NOMO-1 treated with DMSO at 0.1 percent for 48 hours (cell line): ENCODE data around the gene RUNX1.
A peak's percentile ranks its signal among the peaks of the same experiment; 100 is the strongest.
"Not testable (repeated sequence)": the region's sequence is repeated elsewhere in the genome, so short reads cannot be mapped to it uniquely, and the experiment has no call there.

Experiments used
- DNase-seq: peaks from one replicate; lab custom pipeline; 2025; ENCODE audit not compliant: unreplicated experiment; lab: John Stamatoyannopoulos, UW

Gene RUNX1

GRCh38 chr21:34994766-34995631 lies 54.1 kb downstream of the RUNX1 start:
- peak; percentile 80 for DNase-seq

GRCh38 chr21:34993521-34993921 lies 55.6 kb downstream of the RUNX1 start:
- DNase-seq: not testable (repeated sequence)

- no peak for DNase-seq
Observed at GRCh38 chr21:34992736-34993398, 56.2 kb downstream of the RUNX1 start.

- DNase-seq: no peak
Observed at GRCh38 chr21:34992180-34992579, 56.9 kb downstream of the RUNX1 start.

GRCh38 chr21:34991366-34991957 lies 57.6 kb downstream of the RUNX1 start:
- no peak for DNase-seq

GRCh38 chr21:34990842-34991241 lies 58.3 kb downstream of the RUNX1 start:
- no peak for DNase-seq

GRCh38 chr21:34989337-34990151 lies 59.6 kb downstream of the RUNX1 start:
- no peak for DNase-seq

GRCh38 chr21:34988625-34989024 lies 60.5 kb downstream of the RUNX1 start:
- DNase-seq: no peak

GRCh38 chr21:34988139-34988538 lies 61.0 kb downstream of the RUNX1 start:
- DNase-seq: no peak

- DNase-seq: no peak
Observed at GRCh38 chr21:34987501-34988072, 61.5 kb downstream of the RUNX1 start.

- no peak for DNase-seq
Observed at GRCh38 chr21:34986561-34987500, 62.3 kb downstream of the RUNX1 start.

GRCh38 chr21:34984356-34985058 lies 64.6 kb downstream of the RUNX1 start:
- no peak for DNase-seq

- DNase-seq: peak; percentile 68
Observed at GRCh38 chr21:34983680-34984086, 65.4 kb downstream of the RUNX1 start.

- DNase-seq: no peak
Observed at GRCh38 chr21:34981791-34982190, 67.3 kb downstream of the RUNX1 start.

- DNase-seq: no peak
Observed at GRCh38 chr21:34980423-34981115, 68.5 kb downstream of the RUNX1 start.

GRCh38 chr21:34979383-34979782 lies 69.7 kb downstream of the RUNX1 start:
- DNase-seq: no peak

- DNase-seq: no peak
Observed at GRCh38 chr21:34977333-34977732, 71.8 kb downstream of the RUNX1 start.

- no peak for DNase-seq
Observed at GRCh38 chr21:34974162-34974981, 74.7 kb downstream of the RUNX1 start.
